Thoracic aorta (tissue), 2 donors: ENCODE measurements around the gene MREG. TPM values are rescaled to one million over a fixed set of nuclear protein-coding genes. Genes with fewer than 3 reads are reported as not detected.
"Not testable (repeated sequence)": the region's sequence is repeated elsewhere in the genome, so short reads cannot be mapped to it uniquely, and the experiment has no call there.

Experiments
- ATAC-seq: fragments of 150-250 bp; one replicate; pipeline ENCODE4 v1.8.0; 2017; ENCODE audit warnings: low read depth; ENCODE audit not compliant: insufficient number of reproducible peaks, low FRiP score
- DNase-seq: peaks from one replicate; pipeline ENCODE4 v3.0.0-alpha.2; 2020; ENCODE audit warnings: low spot score
- H3K27ac ChIP-seq, 2 donors: fragments of 200-600 bp; sonication (generic); 1 replicate in 1 of 2; 2 replicates in 1 of 2; pipeline ENCODE4 v1.5.1; 2016; ENCODE audit warnings: mild to moderate bottlenecking in 2 of 2, moderate library complexity in 2 of 2
- H3K27me3 ChIP-seq: fragments of 200-600 bp; sonication (generic); replicated peaks from 2 replicates; pipeline ENCODE4 v1.6.0; 2016; ENCODE audit warnings: mild to moderate bottlenecking; ENCODE audit not compliant: insufficient read depth
- H3K36me3 ChIP-seq: fragments of 200-600 bp; sonication (generic); one replicate; pipeline ENCODE4 v1.5.1; 2016
- H3K4me1 ChIP-seq, 2 donors: fragments of 200-600 bp; sonication (generic); 1 replicate in 1 of 2; 2 replicates in 1 of 2; pipeline versions ENCODE4 v1.5.1 to v1.6.0; 2016; ENCODE audit warnings: low read depth in 2 of 2, mild to moderate bottlenecking in 1 of 2; ENCODE audit not compliant: control insufficient read depth in 1 of 2
- H3K4me3 ChIP-seq: fragments of 200-600 bp; sonication (generic); 2 replicates; pipeline ENCODE4 v1.5.1; 2016; ENCODE audit warnings: mild to moderate bottlenecking
- H3K9me3 ChIP-seq: fragments of 200-600 bp; sonication (generic); 2 replicates; pipeline ENCODE4 v1.5.1; 2016
- total RNA-seq, 2 donors: library from RNA; depleted of rRNA; stranded (reverse); fragments of >200 nt; gene quantifications; one replicate each; pipeline versions ENCODE4 v1.1.0 to v1.2.3, GENCODE V29; 2016
- TF ChIP-seq, protein P1 (sequence below): fragments of 200-600 bp; sonication (generic); IDR thresholded peaks from one replicate; pipeline ENCODE4 v1.5.1; 2019; ENCODE audit warnings: antibody characterized with exemption

MREG gene
- total RNA-seq, 2 donors from 2014 or later = 1.6 to 10.7 TPM

DNA sequence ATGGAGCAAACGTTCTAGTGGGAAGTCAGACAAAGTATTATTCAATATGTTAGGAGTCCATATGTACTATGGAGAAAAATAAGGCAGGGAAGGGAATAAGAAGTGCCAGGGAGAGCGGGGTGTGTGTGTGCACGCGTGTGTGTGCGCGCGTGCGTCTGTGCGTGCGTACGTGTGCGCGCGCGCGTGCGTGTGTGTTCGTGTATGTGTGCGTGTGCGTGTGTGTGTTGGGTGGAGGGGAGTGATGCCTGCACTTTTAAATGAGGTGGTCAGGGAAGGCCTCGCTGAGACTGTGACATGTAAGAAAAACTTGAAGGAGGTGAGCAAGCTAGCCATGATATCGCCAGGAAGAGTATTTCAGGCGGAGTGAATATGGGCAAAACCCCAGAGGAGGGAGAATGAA, 1.6 kb upstream of the MREG start:
- no peak overlapping the region for H3K27ac ChIP-seq
- DNase-seq (no peak), ATAC-seq (no peak)
- no peaks in the 10 kb centered on the region for H3K27me3 ChIP-seq
- H3K4me1 ChIP-seq = peaks cover 8 to 15% of the 10 kb centered on the region in 2 donors
- H3K36me3 ChIP-seq = no peaks in the 10 kb centered on the region
- TF ChIP-seq, protein P1, sequence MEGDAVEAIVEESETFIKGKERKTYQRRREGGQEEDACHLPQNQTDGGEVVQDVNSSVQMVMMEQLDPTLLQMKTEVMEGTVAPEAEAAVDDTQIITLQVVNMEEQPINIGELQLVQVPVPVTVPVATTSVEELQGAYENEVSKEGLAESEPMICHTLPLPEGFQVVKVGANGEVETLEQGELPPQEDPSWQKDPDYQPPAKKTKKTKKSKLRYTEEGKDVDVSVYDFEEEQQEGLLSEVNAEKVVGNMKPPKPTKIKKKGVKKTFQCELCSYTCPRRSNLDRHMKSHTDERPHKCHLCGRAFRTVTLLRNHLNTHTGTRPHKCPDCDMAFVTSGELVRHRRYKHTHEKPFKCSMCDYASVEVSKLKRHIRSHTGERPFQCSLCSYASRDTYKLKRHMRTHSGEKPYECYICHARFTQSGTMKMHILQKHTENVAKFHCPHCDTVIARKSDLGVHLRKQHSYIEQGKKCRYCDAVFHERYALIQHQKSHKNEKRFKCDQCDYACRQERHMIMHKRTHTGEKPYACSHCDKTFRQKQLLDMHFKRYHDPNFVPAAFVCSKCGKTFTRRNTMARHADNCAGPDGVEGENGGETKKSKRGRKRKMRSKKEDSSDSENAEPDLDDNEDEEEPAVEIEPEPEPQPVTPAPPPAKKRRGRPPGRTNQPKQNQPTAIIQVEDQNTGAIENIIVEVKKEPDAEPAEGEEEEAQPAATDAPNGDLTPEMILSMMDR = no peak
- no peak overlapping the region for H3K4me3 ChIP-seq
- no peaks in the 10 kb centered on the region for H3K9me3 ChIP-seq

DNA sequence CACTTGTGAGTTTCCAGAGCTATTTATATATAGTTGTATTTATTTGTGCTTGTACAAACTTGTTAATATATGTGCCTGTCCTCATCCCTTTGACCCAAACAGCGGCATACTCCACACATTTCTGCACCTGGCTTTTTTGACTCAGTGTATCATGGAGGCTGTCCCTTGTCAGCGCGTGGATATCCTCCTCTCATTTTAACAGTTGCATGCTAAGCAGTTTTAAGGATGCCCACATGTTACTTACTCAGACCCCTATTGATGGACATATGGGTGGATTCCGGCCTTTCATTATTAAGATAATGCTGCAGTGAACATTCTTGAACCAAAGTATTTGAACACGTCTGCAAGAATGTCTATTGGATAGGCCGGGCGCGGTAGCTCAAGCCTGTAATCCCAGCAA, 655 bp upstream of the MREG start:
- ATAC-seq (no peak), DNase-seq (no peak)
- H3K36me3 ChIP-seq = no peaks in the 10 kb centered on the region
- peaks cover 8 to 15% of the 10 kb centered on the region in 2 donors for H3K4me1 ChIP-seq
- H3K4me3 ChIP-seq = no peak overlapping the region
- no peaks in the 10 kb centered on the region for H3K27me3 ChIP-seq
- TF ChIP-seq, protein P1 = no peak
- H3K27ac ChIP-seq = no peak overlapping the region
- H3K9me3 ChIP-seq = no peaks in the 10 kb centered on the region

DNA sequence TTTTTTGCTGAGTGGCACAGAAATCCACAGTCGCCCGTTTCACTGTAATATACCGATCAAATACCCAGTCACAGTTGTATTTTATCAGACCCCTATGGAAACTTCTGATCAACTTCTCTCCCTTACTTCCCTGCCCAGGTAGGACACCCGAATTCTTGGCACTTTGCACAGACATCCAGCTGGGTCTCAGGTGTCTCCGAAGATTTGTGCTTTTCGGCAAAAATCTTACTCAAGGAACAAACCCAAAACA, 596 bp downstream of the MREG start:
- TF ChIP-seq, protein P1 = no peak
- no peak overlapping the region for H3K27ac ChIP-seq
- no peaks in the 10 kb centered on the region for H3K9me3 ChIP-seq
- peaks cover 8 to 15% of the 10 kb centered on the region in 2 donors for H3K4me1 ChIP-seq
- no peaks in the 10 kb centered on the region for H3K36me3 ChIP-seq
- no peaks in the 10 kb centered on the region for H3K27me3 ChIP-seq
- H3K4me3 ChIP-seq = peak overlapping the region; percentile 93
- DNase-seq (no peak), ATAC-seq (no peak)

DNA sequence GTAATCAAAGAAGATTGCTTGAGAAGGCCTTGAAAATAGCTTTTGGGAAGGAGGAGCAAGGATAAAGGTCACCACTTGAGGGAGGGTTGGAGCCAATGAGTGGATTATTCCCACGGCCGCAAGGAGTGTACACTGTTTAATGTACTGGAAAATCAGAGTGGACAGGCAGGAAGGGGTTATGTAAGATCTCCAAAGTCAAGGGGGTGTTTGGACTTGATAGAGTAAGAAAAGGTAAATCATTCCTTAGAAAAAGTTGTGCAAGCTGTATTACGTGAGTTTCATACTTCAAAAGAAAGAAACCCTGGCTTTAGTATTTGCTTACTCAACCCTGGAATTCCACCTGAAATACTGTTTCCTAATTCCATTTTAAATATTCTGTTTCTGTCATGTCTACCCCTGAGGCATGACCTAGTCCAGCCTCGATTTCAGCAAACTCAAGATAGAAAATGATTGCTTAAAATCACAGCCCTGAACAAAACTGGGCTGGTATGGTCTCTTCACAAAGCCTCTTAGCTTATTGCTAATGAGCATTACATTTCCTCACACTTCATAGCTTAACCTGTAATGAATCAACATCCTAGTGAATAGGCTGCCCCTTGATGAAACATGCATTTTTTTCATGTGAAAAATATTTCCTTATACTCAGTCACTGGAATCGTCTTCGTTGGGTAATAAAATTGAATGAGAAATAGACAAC, 1.1 kb downstream of the MREG start:
- DNase-seq (no peak), ATAC-seq (no peak)
- Histone ChIP-seq H3K36me3 (no peaks in the 10 kb centered on the region), H3K27me3 (no peaks in the 10 kb centered on the region), H3K9me3 (no peaks in the 10 kb centered on the region), H3K4me3 (peak overlapping the region; percentile 93), H3K4me1 (peaks cover 8 to 15% of the 10 kb centered on the region in 2 donors), H3K27ac (no peak overlapping the region)
- TF ChIP-seq, protein P1 = no peak

DNA sequence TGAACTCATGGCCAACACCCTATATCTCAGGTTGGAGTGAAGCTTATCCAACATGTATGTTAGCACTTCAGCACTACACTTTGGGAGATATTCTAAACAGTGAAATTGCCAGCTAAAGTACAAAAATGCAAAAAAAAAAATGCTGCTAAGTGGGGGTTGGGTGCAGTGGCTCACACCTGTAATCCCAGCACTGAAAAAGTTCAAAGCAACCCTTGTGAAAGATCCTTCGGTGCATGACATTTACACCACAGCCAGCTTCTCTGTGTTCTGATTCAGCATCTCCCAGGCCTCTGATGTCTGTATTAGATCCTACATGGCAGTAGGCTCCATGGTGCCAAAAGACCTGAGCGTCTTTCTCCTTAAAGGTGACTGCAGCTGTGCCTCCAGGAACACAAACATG, 4.1 kb downstream of the MREG start:
- H3K4me3 ChIP-seq, H3K27ac ChIP-seq, H3K36me3 ChIP-seq, H3K27me3 ChIP-seq, H3K9me3 ChIP-seq, DNase-seq, ATAC-seq: not testable (repeated sequence)
- peaks cover 8 to 15% of the 10 kb centered on the region in 2 donors for H3K4me1 ChIP-seq

DNA sequence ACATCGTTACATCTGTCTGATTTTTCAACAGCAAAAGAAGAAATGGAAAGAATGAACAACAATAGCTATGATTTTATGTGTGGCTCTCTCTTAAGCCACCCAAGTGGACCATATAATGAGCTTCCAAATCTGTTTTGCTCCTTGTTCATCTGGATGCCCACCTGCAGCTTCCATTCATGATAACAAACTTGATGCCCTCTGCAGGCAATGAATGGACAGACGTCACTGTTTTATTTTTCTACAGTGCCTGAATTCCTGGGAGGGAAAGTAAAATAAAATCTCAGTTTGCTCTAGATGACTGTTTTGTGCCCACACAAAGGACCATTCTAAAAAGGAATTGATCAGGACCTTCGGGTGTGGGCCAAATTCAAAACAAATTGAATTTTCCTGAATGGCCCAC, 5.0 kb downstream of the MREG start:
- no peak overlapping the region for H3K4me3 ChIP-seq
- DNase-seq (no peak), ATAC-seq (no peak)
- H3K4me1 ChIP-seq = peaks cover 3 to 9% of the 10 kb centered on the region in 2 donors
- TF ChIP-seq, protein P1 = no peak
- H3K9me3 ChIP-seq = no peaks in the 10 kb centered on the region
- H3K27me3 ChIP-seq = no peaks in the 10 kb centered on the region
- no peak overlapping the region for H3K27ac ChIP-seq
- no peaks in the 10 kb centered on the region for H3K36me3 ChIP-seq
